Stimulated activated CD4-positive, alpha-beta T cell treated with anti-CD3 and anti-CD28 coated beads, TNF-alpha, amount 100 ng/mL, for 1 hour (primary cell): Measurements from ENCODE around the gene MALSU1.

Experiments used
- DNase-seq, 3 donors: peaks; one replicate each; pipeline ENCODE4 v3.0.0-alpha.2; 2020; ENCODE audit warnings: low read depth in 3 of 3, low spot score in 1 of 3

The MALSU1 gene

GRCh38 chr7:23335136-23335535 is 36.0 kb downstream of the MALSU1 start:
- no peak for DNase-seq

DNA sequence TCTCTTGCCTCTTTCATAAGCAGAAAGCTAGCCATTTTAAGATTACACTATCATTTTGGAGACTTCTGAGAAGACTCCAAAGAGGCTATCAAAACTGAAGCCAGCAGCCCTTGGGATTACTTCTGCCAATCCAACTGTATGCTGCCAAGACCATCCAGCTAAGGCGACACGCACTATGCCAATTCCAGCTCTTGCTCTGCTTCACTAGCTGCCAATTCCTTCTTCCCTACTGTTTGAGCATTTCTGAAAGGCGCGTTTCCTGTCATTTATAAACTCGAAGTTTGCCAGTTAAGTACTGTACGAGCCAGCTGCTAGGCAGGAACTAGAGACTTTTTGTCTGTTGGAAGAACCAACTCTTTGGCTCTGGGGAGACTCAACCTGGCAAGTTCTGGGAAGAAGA is 36.5 kb downstream of the MALSU1 start:
- DNase-seq: no peak

DNA sequence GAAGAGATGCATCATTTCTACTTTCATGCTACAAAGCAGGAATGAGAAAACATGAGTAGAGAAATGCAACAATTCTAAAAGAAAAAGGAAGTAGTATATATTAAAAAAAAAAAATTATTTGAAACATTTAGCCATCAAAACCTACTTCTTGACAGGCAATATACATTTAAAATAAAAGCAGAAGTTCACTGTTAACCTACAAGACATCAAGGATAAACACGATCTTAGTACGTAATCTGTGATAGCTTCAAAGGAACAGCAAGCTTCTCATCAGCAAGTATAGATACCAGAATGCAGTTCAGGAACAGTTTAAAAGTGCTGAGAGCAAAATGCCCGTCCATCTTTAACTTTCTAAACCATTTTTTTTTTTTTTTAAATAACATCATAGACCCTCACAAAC is 36.9 kb downstream of the MALSU1 start:
- DNase-seq: no peak

GRCh38 chr7:23336799-23337283 is 37.7 kb downstream of the MALSU1 start:
- DNase-seq: no peak

DNA sequence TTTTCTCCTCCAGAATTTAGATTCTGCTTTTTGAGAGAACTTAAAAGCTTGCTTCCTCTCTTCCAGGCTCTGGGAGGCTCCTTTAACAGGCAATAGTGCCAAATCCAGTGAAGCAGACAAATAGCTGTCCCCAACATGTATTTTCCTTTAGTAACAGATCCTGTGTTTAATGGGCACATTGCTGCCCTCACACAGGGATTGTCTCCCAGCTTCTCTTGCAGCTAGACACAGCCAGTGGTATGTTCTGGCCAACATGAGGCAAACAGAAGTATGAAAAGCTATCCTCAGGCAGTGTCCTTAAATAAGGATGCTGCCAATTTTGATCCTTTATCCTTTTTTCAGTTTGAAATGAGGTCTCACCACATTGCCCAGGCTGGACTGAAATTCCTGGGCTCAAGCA is 38.2 kb downstream of the MALSU1 start:
- no peak for DNase-seq

- DNase-seq: no peak
Measured at GRCh38 chr7:23338439-23338838, 39.3 kb downstream of the MALSU1 start.

DNA sequence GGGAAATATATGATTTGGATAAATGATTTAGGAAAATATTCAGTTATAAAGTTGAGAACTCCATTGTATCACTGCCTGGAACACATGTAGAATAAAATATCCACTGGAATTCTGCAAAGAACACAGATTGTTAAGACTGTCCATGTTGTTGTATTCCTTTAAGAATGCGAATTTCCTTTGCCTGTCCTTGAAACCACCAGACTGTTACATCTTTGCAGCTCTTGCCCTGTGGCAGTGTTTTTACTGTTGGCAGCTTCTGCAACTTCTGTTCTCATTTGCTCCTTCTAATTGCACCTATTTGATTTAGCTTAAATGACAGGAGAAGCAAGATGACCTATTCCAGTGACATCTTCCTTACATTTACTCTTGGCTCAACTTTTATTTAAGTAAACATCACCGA is 39.7 kb downstream of the MALSU1 start:
- no peak for DNase-seq

DNA sequence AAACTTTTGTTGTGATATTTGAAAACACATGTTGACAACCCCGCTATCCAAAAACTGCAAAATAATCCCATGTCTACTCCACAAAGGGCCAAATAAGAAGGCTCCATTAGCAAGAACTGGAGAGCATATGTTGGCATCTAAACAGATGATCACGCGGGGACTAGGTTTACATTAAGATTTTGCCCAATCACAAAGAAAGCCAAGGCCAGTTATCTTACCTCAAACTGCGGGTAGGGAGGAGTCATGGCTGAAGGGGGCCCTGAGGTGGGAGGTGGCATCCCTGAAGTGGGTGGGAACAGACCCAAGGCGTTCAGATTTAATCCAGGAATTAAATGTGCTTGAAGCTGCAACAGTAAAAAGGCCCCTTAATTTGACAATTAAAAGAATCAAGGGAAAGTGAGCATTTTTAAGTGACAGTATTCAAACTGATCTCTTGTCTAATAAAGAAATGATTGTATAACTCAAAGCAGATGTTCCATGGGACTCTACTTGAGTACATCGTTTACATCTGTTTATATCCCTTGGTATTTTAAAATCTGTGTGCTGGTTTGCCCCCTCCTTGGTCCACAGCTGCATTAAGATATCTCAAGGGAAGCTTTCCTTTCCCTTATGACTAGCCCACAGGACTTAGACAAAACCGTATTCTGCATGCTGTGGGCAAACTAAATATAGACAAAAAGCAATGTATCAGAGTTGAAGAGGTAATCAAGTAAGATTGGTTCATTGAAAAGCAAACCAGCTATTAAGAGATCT is 42.9 kb downstream of the MALSU1 start:
- DNase-seq: no peak

DNA sequence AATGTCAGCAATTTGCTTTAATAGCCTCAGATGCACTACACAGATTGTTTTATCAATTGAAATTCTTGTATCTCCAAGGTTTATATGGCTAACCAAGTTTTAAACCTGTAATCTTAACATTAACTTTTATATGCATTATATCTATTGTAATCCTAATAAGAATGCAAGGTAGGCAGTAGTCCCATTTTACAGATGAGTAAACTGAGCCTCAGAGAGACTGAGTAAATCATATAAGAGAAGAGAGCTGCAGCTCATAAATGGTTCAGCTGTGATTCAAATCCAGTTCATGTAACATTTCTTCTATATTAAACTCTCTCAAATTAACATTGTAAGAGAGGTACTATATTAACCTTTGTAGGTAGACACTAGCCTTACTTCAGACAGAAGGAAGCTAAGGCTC is 44.0 kb downstream of the MALSU1 start:
- no peak for DNase-seq

DNA sequence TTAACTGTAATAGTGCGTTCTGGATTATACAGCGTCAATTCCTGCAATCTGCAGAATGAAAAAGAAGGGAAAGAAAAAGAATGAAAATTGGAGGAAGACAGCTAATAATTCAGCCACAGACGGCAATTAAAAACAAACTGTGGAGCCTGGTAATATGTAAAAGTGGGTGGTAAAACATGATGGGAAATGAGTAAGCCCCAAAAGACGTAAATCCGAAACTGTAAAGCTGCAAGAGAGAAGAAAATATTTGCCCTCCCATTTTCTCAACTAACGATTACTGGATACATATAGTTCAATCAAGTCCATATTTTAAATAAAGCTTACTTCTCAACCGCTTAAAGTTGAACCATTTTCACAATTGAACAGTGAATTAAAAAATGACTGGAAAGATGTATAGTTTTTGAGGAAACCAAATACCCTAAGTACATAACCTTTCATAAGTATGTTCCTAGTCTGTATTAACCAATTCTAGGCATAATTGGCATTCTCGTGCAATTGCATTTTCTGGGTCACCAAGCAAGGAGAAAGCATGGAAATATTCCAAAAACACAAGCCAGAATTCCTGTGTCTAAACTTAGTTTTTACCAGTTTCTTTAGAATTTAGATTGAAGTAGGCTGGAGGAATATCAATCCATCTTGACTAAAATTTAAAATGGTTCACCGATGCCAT is 44.8 kb downstream of the MALSU1 start:
- no peak for DNase-seq

DNA sequence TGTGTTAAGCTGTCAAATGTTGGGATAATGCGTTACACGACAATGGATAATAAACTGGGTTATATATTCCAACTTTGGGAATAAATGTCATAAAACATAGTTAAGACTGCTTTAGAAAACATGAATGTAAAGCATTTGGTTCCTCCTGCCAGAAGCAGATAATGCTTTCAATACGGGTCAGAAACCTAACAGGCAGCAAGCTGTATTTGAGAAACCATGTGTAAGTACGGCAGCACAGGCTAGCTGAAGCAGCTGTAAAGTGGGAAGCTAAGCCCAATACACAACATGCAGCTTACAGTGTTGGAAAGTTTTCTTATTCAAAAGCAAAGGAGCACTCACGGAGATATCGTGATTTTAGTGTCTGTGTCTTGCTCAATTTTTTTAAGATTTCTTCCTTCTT is 46.5 kb downstream of the MALSU1 start:
- no peak for DNase-seq

DNA sequence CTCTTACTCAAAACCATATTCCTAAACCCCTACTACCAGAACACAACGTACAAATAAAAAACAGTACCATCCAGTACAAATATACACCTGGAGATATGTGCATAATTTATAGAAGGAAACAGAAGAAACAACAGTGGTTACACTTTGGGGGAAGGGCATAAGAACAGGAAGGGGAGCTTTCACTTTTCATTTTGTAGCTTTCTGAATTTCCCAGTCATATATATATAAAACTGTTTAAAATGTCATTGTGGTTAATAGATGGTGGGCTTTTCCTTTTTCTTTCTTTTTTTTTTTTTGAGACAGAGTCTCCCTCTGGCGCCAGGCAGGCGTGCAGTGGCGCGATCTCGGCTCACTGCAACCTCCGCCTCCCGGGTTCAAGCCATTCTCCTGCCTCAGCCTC is 47.2 kb downstream of the MALSU1 start:
- DNase-seq: no peak

- no peak for DNase-seq
Measured at GRCh38 chr7:23347033-23347681, 48.0 kb downstream of the MALSU1 start.

GRCh38 chr7:23347682-23348180 is 48.6 kb downstream of the MALSU1 start:
- DNase-seq: no peak

GRCh38 chr7:23349484-23350157 is 50.5 kb downstream of the MALSU1 start:
- no peak for DNase-seq

GRCh38 chr7:23350466-23350865 is 51.3 kb downstream of the MALSU1 start:
- no peak for DNase-seq

GRCh38 chr7:23353172-23353571 is 54.0 kb downstream of the MALSU1 start:
- no peak for DNase-seq

DNA sequence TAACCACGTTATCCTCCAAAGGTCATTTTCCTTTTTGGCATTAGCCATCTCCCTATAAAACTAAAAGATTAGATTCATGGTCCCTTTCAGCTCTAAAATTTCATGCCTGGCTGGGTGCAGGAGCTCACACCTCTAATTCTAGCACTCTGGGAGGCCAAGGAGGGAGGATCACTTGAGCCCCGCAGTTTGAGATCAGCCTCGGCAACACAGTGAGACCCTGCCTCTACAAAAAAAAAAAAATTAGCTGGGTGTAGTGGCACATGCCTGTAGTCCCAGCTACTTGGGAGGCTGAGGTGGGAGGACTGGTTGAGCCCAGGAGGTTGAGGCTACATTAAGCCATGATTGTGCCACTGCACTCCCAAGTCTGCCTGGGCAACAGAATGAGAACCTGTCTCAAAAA is 57.0 kb downstream of the MALSU1 start:
- DNase-seq: no peak

DNA sequence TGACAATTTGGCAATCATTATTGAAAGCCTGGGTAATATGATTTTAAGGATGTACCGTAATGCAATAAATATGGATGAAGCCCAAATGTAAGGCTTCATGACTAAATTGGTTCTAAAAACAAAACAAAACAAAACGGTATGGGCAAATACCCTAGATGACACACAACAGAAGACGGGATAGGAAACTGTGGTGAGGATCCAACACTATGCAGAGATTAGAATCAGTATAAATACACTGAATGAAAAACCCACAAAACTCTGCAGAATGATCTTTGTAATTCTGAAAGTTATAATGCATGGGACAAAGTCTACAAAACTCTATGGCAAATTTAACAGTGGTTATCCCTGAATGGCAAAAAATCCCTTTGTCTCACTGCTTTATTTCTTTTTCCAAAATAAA is 57.6 kb downstream of the MALSU1 start:
- no peak for DNase-seq

DNA sequence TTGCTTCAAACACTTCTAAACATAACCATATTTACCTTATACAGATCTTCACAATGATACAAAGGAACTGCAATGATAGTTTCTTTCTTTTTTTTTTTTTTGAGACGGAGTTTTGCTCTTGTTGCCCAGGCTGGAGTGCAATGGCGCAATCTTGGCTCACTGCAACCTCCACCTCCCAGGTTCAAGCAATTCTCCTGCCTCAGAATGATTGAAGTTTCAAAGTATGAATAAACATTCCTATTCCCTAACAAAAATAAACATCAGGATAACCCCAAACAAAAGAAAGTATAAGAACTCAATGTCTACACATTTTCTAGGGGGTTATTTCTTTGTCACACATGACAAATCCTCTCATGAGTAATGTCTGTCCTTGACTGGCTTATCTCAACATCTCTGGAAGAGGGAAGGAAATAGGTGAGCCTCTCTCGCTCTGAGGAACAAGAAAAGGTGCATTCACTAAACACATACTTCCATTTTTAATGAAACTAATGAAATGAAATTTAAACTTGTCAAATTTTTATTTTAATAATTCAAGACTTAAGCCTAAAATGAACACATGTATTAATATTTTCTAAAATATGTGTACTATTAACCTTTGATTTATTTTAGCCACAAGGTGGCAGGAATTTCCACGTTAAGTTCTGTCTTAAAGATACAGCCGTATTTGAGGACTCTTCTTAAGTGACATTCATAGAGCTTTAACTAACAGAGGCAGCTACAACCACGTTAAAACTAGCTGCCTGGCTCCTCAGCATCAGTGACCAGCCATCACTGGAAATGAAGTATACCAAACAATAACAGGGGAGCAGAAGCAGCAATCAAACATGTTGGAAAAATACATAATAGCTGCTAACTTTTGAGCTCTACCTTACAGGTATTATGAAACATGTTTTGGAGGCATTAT is 58.3 kb downstream of the MALSU1 start:
- DNase-seq: no peak
